NCI-H526 treated with DMSO at 0.1 percent for 48 hours (cell line): ENCODE measurements around the gene SLC66A2.
"Not testable (repeated sequence)": the region's sequence is repeated elsewhere in the genome, so short reads cannot be mapped to it uniquely, and the experiment has no call there.

Experiments used
- DNase-seq: peaks from one replicate; lab custom pipeline; 2025; lab: John Stamatoyannopoulos, UW

SLC66A2 gene

GRCh38 chr18:79865951-79866350, 85.5 kb downstream of the SLC66A2 start:
- not testable (repeated sequence) for DNase-seq

- not testable (repeated sequence) for DNase-seq
Observed at GRCh38 chr18:79864955-79865354, 86.5 kb downstream of the SLC66A2 start.

DNA sequence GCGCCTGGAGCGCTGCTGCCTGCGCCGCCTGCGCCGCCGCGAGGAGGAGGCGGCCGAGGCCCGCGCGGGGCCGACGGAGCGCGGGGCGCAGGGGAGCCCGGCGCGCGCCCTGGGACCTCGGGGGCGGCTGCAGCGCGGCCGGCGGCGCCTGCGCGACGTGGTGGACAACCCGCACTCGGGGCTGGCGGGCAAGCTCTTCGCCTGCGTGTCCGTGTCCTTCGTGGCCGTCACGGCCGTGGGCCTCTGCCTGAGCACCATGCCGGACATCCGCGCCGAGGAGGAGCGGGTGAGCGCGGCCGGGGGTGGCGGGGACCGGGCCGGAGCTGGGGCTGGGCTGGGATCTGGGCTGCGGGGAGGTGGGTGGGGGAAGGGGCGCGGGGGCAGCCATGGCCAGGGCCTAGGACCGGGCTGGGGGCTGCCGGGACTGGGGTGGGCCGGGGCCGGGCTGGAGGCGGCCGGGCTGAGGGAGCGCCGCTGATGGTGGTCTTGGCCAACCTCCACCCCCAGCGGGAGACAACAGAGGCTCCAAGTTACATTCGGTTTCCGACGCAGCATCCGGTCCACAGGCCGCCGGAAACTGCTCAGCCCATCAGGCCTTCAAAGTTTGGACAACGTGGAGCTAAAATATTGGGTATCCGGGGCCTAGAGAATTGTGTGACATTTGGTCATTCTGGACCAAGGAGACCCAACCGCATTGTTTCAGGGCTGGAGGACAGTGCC, 87.3 kb downstream of the SLC66A2 start:
- no peak for DNase-seq

- DNase-seq: no peak
Observed at GRCh38 chr18:79863161-79864005, 88.1 kb downstream of the SLC66A2 start.

DNA sequence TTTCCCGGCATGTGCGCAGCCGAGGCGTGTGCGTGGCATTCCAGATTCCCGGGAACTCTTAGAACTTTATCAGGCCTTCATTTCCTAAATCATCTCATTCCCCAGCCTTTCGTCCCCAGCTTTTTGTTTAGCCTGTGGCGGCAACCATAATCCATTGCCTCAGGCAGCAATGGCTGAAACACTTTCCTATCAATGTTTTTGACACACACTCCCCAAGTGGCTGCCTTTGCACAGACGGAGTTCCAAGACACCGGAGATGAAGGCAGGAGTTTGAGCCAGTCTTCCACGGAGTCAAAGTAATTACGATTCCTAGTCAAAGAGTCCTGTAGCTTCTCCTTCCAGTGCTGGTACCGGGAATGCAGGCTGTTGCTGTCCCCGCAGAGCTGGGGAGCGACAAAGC, 88.9 kb downstream of the SLC66A2 start:
- DNase-seq: no peak

DNA sequence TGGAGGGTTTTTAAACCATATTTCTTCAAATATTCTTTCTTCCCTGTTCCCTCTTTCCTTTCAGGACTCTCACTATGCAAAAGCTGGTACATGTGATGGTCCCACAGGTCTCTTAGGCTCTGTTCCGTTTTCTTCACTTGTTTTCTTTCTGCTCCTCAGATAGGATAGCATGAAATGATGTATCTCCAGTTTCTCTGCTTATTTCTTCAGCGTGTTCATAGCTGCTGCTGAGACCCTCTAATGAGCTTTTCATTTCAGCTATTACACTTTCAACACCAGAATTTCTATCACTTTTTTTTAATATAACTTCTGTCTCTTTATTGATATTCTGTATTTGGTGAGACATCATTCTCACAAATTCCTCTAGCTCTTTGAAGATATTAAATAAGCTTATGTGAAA, 89.8 kb downstream of the SLC66A2 start:
- DNase-seq: no peak

DNA sequence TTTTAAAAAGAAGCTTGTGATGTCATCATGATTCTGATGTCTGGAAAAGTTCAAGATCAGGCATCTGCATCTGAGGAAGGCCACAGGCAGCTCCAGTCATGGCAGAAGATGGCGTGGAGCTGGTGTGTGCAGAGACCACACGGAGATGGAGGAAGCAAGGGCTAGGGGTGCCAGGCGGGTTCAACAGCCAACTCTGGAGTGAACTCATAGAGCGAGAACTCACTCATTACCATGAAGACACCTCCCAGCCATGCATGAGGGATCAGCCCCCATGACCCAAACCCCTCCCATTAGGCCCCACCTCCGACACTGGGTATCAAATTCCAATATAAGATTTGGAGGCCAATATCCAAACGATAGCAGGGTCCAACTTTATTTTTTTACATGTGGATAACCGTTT, 92.1 kb downstream of the SLC66A2 start:
- DNase-seq: no peak

DNA sequence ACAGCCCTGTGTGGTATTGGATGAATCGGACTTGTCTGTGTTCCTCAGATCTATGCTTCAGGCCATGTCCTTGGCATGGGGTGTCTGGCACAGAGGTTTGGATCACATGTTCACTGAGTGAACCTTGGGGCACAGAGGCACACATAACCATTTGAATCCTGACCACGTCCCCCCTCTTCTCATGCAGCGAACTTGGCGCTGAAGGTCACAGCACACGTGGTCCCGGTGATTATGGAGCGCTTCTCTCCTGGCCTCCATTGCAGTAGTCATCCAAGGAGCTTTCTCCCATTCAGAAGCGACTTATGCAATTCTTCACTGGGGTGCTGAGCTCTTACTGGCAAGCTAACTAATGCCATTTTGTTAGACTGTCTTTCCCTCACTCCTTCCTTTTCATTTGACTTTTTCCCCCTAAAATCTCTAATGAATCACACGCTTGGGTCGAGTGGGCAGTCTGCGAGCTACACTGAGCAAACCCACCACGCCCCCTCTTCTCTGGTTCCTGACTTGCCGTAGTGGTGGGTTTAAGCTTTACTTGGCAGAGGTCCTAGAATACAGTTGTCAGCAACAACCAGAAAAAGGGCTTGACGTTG, 94.3 kb downstream of the SLC66A2 start:
- no peak for DNase-seq

GRCh38 chr18:79856119-79857007, 95.1 kb downstream of the SLC66A2 start:
- no peak for DNase-seq

DNA sequence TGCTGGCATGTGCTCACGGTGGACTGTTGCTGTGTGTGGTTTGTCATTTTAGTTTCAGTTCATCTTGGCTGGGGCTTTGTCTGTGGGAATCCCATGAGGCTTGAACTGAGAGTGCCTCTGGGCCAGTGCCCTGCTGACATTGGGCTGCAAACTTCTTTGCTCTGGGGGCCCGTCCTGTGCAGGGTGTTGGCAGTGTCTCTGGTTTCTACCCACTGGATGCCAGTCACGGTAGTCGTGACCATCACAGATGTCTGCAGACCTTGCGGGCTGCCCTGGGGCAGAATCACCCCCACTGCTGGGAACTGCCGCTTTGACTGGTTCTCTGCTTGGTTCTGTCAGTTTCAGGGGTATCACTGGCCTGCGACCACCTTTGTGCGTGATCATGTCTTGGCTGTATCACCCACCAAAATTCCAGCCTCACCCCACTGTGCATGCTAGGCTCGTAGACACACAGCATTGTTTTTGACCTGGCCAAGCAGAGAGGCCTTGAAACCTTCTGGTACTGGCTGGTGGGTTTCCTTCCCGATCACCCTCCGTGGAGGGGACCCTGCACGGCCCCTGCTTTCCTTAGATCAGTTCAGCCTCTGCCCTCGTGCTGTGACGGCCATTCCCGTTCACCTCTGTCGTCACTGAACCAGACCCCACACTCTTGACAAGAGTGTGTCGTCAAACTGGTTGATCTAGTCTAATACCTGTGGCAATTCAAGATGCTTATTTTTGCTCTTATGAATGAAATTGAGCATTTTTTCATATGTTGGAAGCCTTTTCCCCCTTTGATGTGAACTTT, 96.1 kb downstream of the SLC66A2 start:
- no peak for DNase-seq

GRCh38 chr18:79853993-79854364, 97.5 kb downstream of the SLC66A2 start:
- DNase-seq: no peak

GRCh38 chr18:79853303-79853992, 98.0 kb downstream of the SLC66A2 start:
- DNase-seq: no peak

GRCh38 chr18:79852561-79853302, 98.7 kb downstream of the SLC66A2 start:
- DNase-seq: no peak
